Measurements from ENCODE around the gene TMEM97. TPM values are rescaled to one million over a fixed set of nuclear protein-coding genes. Genes with fewer than 3 reads are reported as not detected.
A peak's percentile ranks its signal among the peaks of the same experiment; 100 is the strongest.

The TMEM97 gene
- total RNA-seq, 2 experiments from 2014 or later, result 26.2 to 39.7 TPM

DNA sequence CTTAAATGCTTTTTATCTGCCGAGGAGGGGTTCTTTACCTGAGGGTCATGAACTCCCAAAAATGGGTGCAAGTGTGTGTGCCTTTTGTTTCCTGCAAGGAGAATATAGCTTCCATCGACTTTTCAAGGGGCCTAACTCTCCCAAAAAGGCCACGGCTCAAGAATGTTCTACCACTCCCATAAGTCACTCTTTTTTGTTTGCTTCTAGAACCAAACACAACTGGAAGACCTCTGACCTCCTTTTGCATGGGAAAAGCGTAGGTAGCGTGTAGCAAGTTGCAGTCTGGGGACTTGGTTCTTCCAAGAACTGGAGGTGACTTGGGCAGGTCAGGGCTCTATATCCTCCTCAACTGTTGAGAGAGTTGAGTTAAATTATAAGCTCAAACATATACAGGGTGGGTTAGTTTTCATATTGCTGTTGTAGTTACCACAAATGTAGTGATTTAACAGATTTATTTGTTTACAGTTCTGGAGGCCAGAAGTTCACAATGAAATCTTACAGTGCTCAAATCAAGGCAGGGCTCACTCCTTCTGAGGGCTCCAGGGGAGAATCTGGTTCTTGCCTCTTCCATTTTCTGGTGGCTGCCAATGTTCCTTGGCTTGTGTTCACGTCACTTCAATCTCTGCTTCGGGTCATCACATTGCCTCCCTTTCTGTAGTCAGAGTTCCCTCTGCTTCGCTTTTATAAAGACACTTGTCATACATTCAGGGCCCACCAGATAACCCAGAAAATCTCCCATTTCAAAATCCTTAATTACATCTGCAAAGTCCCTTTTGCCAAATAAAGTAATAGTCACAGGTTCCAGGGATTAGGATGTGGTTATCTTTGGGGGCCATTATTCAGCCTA is 1.4 kb downstream of the TMEM97 start:
- Mint-ChIP-seq H3K36me3 (peaks cover 9% of the 10 kb centered on the region), H3K4me3 (peak overlapping the region; percentile 94)

DNA sequence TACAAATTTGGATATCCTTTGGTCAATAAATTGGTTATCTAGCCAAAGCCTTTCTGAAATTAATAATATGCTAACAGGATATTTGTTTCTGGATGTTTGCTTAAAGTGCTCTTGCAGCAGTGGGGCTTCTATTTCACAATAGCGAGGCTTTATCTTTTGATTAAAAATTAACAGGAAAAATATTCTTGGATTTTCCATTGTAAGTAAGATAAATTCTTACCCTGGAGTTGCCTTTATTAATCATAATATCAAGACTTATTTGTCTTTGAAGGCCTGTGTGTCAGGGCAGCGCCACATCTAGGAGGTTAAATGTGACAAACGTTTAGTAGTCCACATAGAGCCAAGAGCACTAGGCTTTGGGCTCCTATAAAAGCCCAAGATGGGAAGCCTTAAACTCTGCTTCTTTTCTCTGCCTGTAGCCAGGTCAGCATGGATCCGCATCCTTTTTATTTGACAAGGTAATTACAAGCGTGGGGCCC is 5.3 kb downstream of the TMEM97 start:
- peaks cover 54% of the 10 kb centered on the region for H3K4me1 Mint-ChIP-seq
- peaks cover 34% of the 10 kb centered on the region for H3K36me3 Mint-ChIP-seq

More for the DNA sequence above, 1.4 kb downstream of the TMEM97 start:
- H3K9me3 Mint-ChIP-seq (ENCODE audit: low read depth), result no peaks in the 10 kb centered on the region
- H3K4me1 Mint-ChIP-seq, result peaks cover 42% of the 10 kb centered on the region
- CTCF ChIA-PET, result interaction anchor here (1.7 to 5.2 kb wide), 2 partner anchors 9 to 14 kb away, joined by 3 to 31 read pairs; partner anchors contain the start of genes IFT20 and TNFAIP1
- ATAC-seq (no peak), DNase-seq (no peak)
- H3K27ac Mint-ChIP-seq, result peak overlapping the region; percentile 89
- no peaks in the 10 kb centered on the region for H3K27me3 Mint-ChIP-seq

DNA sequence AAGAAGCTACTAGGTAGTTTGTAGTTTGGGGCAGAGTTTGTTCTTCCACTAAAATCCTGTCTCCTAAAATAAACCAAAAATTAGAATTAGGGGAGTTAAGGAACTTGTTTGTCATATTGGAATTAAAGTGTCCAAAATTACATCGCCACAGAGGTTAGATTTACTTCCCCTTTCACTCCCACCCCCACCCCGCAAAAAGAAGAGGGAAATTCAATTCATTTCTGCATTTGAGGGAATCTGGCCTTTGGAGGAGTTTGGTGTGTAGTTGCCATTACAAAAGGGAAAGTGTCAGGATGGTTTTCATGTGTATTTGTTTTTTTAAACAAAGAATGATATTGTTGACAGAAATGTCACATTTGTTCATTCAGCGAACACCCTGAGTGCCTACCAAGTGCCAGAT is 5.8 kb downstream of the TMEM97 start:
- CTCF ChIA-PET, result no interaction called here
- Mint-ChIP-seq H3K9me3 (ENCODE audit: low read depth) (no peaks in the 10 kb centered on the region), H3K27ac (no peak overlapping the region), H3K36me3 (peaks cover 34% of the 10 kb centered on the region), H3K27me3 (no peaks in the 10 kb centered on the region), H3K4me3 (no peak overlapping the region), H3K4me1 (peaks cover 53% of the 10 kb centered on the region)
- ATAC-seq (no peak), DNase-seq (no peak)

More for the DNA sequence above, 5.3 kb downstream of the TMEM97 start:
- no peaks in the 10 kb centered on the region for H3K27me3 Mint-ChIP-seq
- no peak overlapping the region for H3K4me3 Mint-ChIP-seq
- ATAC-seq (no peak), DNase-seq (no peak)
- H3K9me3 Mint-ChIP-seq (ENCODE audit: low read depth), result no peaks in the 10 kb centered on the region
- H3K27ac Mint-ChIP-seq, result no peak overlapping the region
- CTCF ChIA-PET, result no interaction called here

DNA sequence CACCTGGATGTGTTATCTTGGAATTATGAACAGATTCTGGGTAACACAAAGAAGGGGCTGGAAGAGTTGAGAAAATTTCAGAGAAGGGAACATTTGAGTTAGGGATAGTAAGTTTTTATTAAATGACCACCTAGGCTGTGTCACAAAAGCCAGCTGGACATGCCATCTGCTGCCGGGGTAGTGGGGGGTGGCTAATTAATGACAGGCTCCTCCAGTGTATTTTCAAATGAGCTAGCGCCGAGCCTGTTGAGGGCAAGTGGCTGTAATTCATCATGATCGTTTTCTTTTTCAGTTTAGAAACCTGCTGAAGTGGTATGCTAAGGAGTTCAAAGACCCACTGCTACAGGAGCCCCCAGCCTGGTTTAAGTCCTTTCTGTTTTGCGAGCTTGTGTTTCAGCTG is 6.2 kb downstream of the TMEM97 start:
- Mint-ChIP-seq H3K9me3 (ENCODE audit: low read depth) (no peaks in the 10 kb centered on the region), H3K4me1 (peaks cover 49% of the 10 kb centered on the region), H3K4me3 (no peak overlapping the region), H3K36me3 (peaks cover 34% of the 10 kb centered on the region), H3K27ac (no peak overlapping the region), H3K27me3 (no peaks in the 10 kb centered on the region)
- DNase-seq, result no peak
- CTCF ChIA-PET, result no interaction called here
- no peak for ATAC-seq

DNA sequence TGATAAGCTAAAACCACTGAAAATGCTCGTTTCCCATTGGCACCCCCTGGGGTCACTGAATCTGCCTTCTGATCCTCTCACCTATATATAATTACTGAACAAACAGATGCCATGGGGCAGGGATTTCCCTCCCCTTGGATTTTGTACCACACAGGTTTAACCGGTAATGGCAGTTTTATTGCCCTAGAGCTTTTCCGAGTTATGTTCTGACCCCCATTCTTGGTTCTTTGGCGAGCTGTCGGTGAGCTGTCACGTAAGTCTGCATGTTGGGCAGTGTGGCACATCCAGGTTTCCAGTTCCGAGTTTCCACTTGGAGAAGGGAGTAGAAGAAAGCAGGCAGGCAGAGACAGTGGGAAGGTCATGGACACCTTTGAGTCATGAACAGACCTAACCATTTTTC is 7.1 kb downstream of the TMEM97 start:
- no peaks in the 10 kb centered on the region for H3K9me3 Mint-ChIP-seq (ENCODE audit: low read depth)
- no peak overlapping the region for H3K4me3 Mint-ChIP-seq
- CTCF ChIA-PET, result interaction anchor here (1.7 kb wide), 1 partner anchor 9 kb away, joined by 4 read pairs; the partner anchor contains the start of genes IFT20 and TNFAIP1
- DNase-seq (peak; percentile 33), ATAC-seq (no peak)
- H3K27me3 Mint-ChIP-seq, result no peaks in the 10 kb centered on the region
- H3K36me3 Mint-ChIP-seq, result peaks cover 32% of the 10 kb centered on the region
- peaks cover 40% of the 10 kb centered on the region for H3K4me1 Mint-ChIP-seq
- H3K27ac Mint-ChIP-seq, result no peak overlapping the region

DNA sequence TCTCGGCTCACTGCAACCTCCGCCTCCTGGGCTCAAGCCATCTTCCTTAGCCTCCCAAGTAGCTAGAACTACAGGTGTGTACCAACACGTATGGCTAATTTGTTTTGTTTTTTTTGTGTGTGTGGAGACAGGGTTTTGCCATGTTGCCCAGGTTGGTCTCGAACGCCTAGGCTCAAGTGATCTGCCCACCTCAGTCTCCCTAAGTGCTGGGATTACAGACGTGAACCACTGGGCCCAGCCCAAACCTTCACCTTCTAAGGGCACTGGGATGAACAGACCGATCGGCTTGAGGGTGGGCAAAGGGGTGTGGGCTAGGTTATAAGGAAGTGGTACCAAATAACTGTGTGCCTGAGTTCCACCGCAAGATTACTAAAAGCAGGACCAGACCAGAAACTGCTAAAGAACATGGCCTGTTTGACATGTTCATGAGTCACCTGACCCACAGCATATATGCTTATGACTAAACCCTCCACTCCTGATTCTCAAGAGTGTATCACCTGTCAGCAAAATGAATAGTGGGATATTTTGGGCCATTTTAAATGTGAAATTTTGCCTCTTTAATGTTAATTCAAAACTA is 8.1 kb downstream of the TMEM97 start:
- Mint-ChIP-seq H3K36me3 (peaks cover 32% of the 10 kb centered on the region), H3K4me1 (peaks cover 32% of the 10 kb centered on the region), H3K27ac (peak overlapping the region; percentile 59), H3K27me3 (no peaks in the 10 kb centered on the region), H3K9me3 (ENCODE audit: low read depth) (no peaks in the 10 kb centered on the region), H3K4me3 (no peak overlapping the region)
- CTCF ChIA-PET, result interaction anchor here (0.6 to 1.7 kb wide), 2 partner anchors 8 to 163 kb away, joined by 4 read pairs; partner anchors contain the start of genes IFT20 and TNFAIP1
- DNase-seq, result peak; percentile 70
- ATAC-seq, result peak; percentile 88

DNA sequence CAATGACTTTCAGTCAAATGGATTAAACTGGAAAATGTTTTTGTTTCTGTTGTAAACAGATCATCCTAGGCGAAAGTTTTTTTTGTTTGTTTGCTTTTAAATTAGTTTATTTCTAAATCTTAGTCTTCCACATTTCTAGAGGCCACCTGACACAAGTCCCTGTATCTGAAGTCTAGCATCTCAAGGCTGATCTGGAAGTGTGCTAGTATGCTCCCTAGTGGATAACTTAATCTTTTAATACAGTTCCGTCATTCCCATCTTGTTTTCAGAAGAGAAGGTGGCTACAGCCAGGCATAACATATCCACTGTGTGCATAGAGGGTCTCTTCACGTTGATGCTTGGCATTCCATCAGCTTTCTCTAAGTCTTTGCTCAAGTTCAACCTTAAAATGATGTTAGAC is 8.7 kb downstream of the TMEM97 start:
- Mint-ChIP-seq H3K27me3 (no peaks in the 10 kb centered on the region), H3K27ac (peak overlapping the region; percentile 24), H3K4me1 (peaks cover 29% of the 10 kb centered on the region), H3K4me3 (no peak overlapping the region), H3K9me3 (ENCODE audit: low read depth) (no peaks in the 10 kb centered on the region), H3K36me3 (peaks cover 29% of the 10 kb centered on the region)
- ATAC-seq (no peak), DNase-seq (no peak)
- CTCF ChIA-PET, result interaction anchor here (0.6 kb wide), 1 partner anchor 164 kb away, joined by 4 read pairs; no protein-coding TSS in a partner anchor

DNA sequence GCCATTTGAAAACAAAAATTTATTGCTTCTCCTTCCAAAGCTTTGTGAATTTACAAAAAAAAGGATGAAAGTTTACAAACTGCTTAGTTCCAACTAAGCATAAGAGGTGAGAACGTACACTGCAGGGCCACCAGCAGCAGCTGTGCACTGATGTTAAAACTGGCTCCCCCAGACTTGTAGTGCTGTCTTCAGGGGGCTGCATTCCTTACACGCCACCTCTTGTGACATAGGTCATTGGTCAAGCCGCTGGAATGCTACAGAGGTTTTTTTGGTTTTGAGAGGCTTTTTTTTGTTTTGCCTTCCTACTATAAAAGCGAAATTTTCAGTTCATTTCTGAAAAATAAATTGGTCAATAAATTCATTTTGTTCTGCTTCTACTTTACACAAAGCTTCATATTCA is 9.3 kb downstream of the TMEM97 start:
- no peak overlapping the region for H3K27ac Mint-ChIP-seq
- DNase-seq, result peak; percentile 35
- ATAC-seq, result no peak
- peaks cover 26% of the 10 kb centered on the region for H3K4me1 Mint-ChIP-seq
- H3K36me3 Mint-ChIP-seq, result peaks cover 26% of the 10 kb centered on the region
- no peaks in the 10 kb centered on the region for H3K9me3 Mint-ChIP-seq (ENCODE audit: low read depth)
- CTCF ChIA-PET, result interaction anchor here (0.9 kb wide), 1 partner anchor 11 kb away, joined by 3 read pairs; no protein-coding TSS in a partner anchor
- H3K27me3 Mint-ChIP-seq, result no peaks in the 10 kb centered on the region
- H3K4me3 Mint-ChIP-seq, result no peak overlapping the region

DNA sequence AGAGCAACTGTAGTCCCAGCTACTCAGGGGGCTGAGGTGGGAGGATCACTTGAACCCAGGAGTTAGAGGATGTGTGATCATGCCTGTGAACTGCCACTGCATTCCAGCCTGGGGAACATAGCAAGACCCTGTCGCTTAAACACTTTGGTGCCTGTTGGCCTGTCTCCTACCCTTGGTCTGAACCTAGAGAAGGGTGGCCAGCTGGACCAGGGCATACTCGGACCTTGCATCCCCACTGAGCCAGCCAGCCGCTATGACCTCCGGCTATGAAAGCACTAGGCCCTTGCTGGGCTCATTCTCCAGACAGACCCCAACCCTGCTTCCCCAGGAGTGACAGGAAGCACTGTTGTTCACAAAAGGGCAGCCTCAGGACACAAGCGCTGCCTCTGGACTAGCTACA is 11.7 kb downstream of the TMEM97 start:
- DNase-seq, result peak; percentile 34
- H3K27me3 Mint-ChIP-seq, result no peaks in the 10 kb centered on the region
- no peak for ATAC-seq
- H3K4me1 Mint-ChIP-seq, result peaks cover 38% of the 10 kb centered on the region
- no peak overlapping the region for H3K27ac Mint-ChIP-seq
- CTCF ChIA-PET, result no interaction called here
- H3K9me3 Mint-ChIP-seq (ENCODE audit: low read depth), result no peaks in the 10 kb centered on the region
- no peak overlapping the region for H3K4me3 Mint-ChIP-seq
- H3K36me3 Mint-ChIP-seq, result peaks cover 24% of the 10 kb centered on the region

DNA sequence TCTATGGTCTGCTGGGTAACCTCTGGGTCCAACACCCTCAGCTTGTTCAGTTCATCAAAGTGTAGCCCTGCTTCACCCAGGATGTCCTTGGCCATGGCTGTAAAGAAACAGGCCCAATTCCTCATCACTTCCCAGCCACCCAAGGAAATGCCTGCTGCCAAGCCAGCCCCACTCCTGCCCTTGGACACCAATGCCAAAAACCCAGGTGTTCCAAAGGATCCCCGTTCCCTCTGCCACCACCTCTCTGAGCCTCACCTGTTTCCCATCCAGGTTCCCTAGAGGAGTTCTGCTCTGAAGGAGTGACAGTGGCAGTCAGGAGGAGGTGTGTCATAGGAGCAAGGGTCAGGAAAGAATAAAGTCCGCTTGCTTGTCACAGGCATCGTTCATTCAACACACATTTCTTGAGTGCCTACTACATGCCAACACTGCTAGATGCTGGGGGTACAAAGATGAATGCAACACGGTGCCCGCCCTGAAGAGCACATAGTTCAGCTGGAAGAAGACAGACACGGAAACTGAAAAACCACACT is 13.0 kb downstream of the TMEM97 start:
- H3K36me3 Mint-ChIP-seq, result peaks cover 16% of the 10 kb centered on the region
- H3K4me3 Mint-ChIP-seq, result no peak overlapping the region
- no peaks in the 10 kb centered on the region for H3K9me3 Mint-ChIP-seq (ENCODE audit: low read depth)
- H3K27ac Mint-ChIP-seq, result no peak overlapping the region
- no peak for ATAC-seq
- H3K4me1 Mint-ChIP-seq, result peaks cover 38% of the 10 kb centered on the region
- DNase-seq, result peak; percentile 31
- no peaks in the 10 kb centered on the region for H3K27me3 Mint-ChIP-seq
- CTCF ChIA-PET, result no interaction called here

DNA sequence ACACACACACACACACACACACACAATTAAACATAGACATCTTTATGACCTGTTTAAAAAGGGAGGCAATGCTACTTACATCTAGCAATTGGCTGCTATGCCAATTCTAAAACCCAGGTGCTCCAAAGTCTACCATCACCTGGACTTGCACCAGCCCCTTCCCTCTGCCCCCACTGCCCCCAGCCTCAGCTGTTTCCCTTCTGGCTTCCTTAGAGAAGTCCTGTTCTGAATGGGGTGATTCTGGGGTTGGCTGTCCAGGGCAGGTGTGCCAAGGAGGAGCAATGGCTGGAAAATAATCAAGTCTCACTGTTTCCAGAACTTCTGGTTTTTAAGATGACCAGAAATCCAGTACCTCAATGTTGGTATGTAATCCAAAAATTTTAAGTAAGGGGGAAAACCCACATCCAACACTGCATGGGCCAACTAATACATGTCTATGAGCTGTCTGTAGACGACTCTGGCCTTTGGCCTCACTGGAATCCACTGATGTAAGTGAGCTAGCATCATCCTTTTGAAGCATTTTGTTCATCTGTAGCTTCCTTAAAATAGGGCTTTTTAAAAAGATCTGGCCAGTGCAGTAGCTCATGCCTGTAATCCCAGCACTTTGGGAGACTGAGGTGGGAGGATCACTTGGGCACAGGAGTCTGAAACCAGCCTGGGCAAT is 14.2 kb downstream of the TMEM97 start:
- no peaks in the 10 kb centered on the region for H3K27me3 Mint-ChIP-seq
- H3K36me3 Mint-ChIP-seq, result peaks cover 5% of the 10 kb centered on the region
- H3K4me3 Mint-ChIP-seq, result no peak overlapping the region
- CTCF ChIA-PET, result interaction anchor here (4.3 kb wide), 1 partner anchor 13 kb away, joined by 31 read pairs; the partner anchor contains the start of gene TMEM97
- DNase-seq (no peak), ATAC-seq (no peak)
- no peaks in the 10 kb centered on the region for H3K9me3 Mint-ChIP-seq (ENCODE audit: low read depth)
- peaks cover 36% of the 10 kb centered on the region for H3K4me1 Mint-ChIP-seq
- no peak overlapping the region for H3K27ac Mint-ChIP-seq

DNA sequence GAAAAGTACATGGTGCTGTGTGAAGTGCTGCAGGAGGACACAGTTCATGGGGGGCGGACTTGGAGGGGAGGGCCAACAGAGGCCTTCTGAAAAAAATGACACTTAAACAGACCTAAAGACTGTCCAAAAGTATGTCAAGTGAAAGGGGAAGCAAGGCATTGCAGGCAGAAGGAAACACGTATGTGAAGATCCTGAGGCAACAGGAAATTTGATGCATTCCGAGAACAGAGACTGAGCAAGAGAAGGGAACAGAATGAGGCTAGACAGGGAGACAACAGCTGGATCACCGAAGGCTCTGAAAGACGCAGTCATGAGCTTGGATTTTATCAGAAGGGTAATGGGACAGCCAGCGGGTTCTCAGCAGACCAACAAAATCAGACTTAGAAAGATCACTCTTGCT is 15.2 kb downstream of the TMEM97 start:
- CTCF ChIA-PET, result interaction anchor here (2.5 to 4.3 kb wide), 2 partner anchors 14 to 83 kb away, joined by 10 to 31 read pairs; partner anchors contain the start of gene TMEM97

More for the DNA sequence above, 15.2 kb downstream of the TMEM97 start:
- peak overlapping the region; percentile 92 for H3K27ac Mint-ChIP-seq
- H3K9me3 Mint-ChIP-seq (ENCODE audit: low read depth), result no peaks in the 10 kb centered on the region
- ATAC-seq (no peak), DNase-seq (no peak)
- H3K4me1 Mint-ChIP-seq, result peaks cover 36% of the 10 kb centered on the region
- no peaks in the 10 kb centered on the region for H3K27me3 Mint-ChIP-seq
- H3K4me3 Mint-ChIP-seq, result peak overlapping the region; percentile 97
- peaks cover under 1% of the 10 kb centered on the region for H3K36me3 Mint-ChIP-seq
